ENCODE measurements around the gene NDRG2. TPM values are rescaled to one million over a fixed set of nuclear protein-coding genes. Genes with fewer than 3 reads are reported as not detected.

The NDRG2 gene
- total and polyA plus RNA-seq, 2 donors (not counting 1 experiment from before 2014, with no cell fraction given), result 0.32 to 0.50 TPM

- Histone ChIP-seq H3K27ac (ENCODE audit: insufficient read depth, low read length) (no peak overlapping the region), H3K9ac (ENCODE audit: insufficient read depth, low read length) (no peak overlapping the region), H2AFZ (ENCODE audit: low read length) (peak overlapping the region; percentile 73), H3K79me2 (ENCODE audit: control insufficient read depth, insufficient read depth, low read length) (no peaks in the 10 kb centered on the region), H3K4me1 (ENCODE audit: control insufficient read depth, extremely low read depth, insufficient read depth, low read length) (peaks cover 6% of the 10 kb centered on the region), H4K20me1 (ENCODE audit: control insufficient read depth, extremely low read depth, insufficient read depth, low read length) (no peaks in the 10 kb centered on the region), H3K36me3 (ENCODE audit: control insufficient read depth, insufficient read depth, low read length) (no peaks in the 10 kb centered on the region), H3K4me2 (ENCODE audit: extremely low read depth, insufficient read depth, low read length) (peak overlapping the region; percentile 17), H3K27me3 (ENCODE audit: control insufficient read depth, insufficient read depth, low read length) (peaks cover 11% of the 10 kb centered on the region), H3K9me3 (ENCODE audit: control insufficient read depth, insufficient read depth, low read depth, low read length) (no peaks in the 10 kb centered on the region), H3K4me3 (replicated peaks in 1 of 4; ENCODE audit: control extremely low read depth in 1 of 4, insufficient read depth in 1 of 4, low read depth in 3 of 4, low read length in 4 of 4) (peak overlapping the region in 2 of 4 experiments; percentile 73 to 74)
- DNase-seq (ENCODE audit: low read depth in 2 of 2), result no peak
- TF ChIP-seq EZH2 (IDR thresholded peaks at IDR 0.05; ENCODE audit: low read length, missing control alignments), result no peak
- no peak for TF ChIP-seq CTCF (conservative IDR thresholded peaks at IDR 0.05 in 1 of 2, IDR thresholded peaks at IDR 0.05 in 1 of 2; ENCODE audit: low read depth in 1 of 2, low read length in 2 of 2)
These were observed 53.2 kb downstream of the NDRG2 start for GRCh38 chr14:20971705-20972021.

GRCh38 chr14:20970983-20971704 is 53.7 kb downstream of the NDRG2 start:
- TF ChIP-seq EZH2 (IDR thresholded peaks at IDR 0.05; ENCODE audit: low read length, missing control alignments) (no peak), CTCF (conservative IDR thresholded peaks at IDR 0.05 in 1 of 2, IDR thresholded peaks at IDR 0.05 in 1 of 2; ENCODE audit: low read depth in 1 of 2, low read length in 2 of 2) (peak; percentile 93 to 97)
- H3K9me3 ChIP-seq (ENCODE audit: control insufficient read depth, insufficient read depth, low read depth, low read length), result no peaks in the 10 kb centered on the region
- H3K27ac ChIP-seq (ENCODE audit: insufficient read depth, low read length), result peak overlapping the region; percentile 6
- H3K4me3 ChIP-seq (replicated peaks in 1 of 4; ENCODE audit: control extremely low read depth in 1 of 4, insufficient read depth in 1 of 4, low read depth in 3 of 4, low read length in 4 of 4), result peak overlapping the region; percentile 73 to 78 (median 74)
- no peaks in the 10 kb centered on the region for H3K36me3 ChIP-seq (ENCODE audit: control insufficient read depth, insufficient read depth, low read length)
- peaks cover 11% of the 10 kb centered on the region for H3K27me3 ChIP-seq (ENCODE audit: control insufficient read depth, insufficient read depth, low read length)
- no peaks in the 10 kb centered on the region for H4K20me1 ChIP-seq (ENCODE audit: control insufficient read depth, extremely low read depth, insufficient read depth, low read length)
- DNase-seq (ENCODE audit: low read depth in 2 of 2), result peak; percentile 78 to 80
- H3K4me2 ChIP-seq (ENCODE audit: extremely low read depth, insufficient read depth, low read length), result peak overlapping the region; percentile 97
- peaks cover 6% of the 10 kb centered on the region for H3K4me1 ChIP-seq (ENCODE audit: control insufficient read depth, extremely low read depth, insufficient read depth, low read length)
- no peaks in the 10 kb centered on the region for H3K79me2 ChIP-seq (ENCODE audit: control insufficient read depth, insufficient read depth, low read length)
- H2AFZ ChIP-seq (ENCODE audit: low read length), result peak overlapping the region; percentile 99
- peak overlapping the region; percentile 21 for H3K9ac ChIP-seq (ENCODE audit: insufficient read depth, low read length)

DNA sequence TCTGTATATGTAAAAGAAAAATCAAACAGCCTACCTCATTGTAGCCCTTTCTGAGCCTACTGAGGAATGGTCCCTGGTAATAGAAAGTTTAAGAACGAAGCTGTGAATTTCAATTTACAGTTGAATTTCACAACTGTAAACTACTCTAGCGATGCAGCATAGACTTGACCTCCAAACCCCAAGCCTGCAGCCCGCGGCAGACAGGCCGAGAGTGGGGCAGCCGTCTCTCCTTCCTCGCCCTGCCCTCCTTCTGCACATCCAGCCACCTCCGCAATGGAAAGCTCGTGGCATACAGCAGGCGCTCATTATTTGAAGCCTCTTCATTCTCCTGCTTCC is 54.2 kb downstream of the NDRG2 start:
- H3K79me2 ChIP-seq (ENCODE audit: control insufficient read depth, insufficient read depth, low read length), result no peaks in the 10 kb centered on the region
- H3K27ac ChIP-seq (ENCODE audit: insufficient read depth, low read length), result no peak overlapping the region
- no peaks in the 10 kb centered on the region for H4K20me1 ChIP-seq (ENCODE audit: control insufficient read depth, extremely low read depth, insufficient read depth, low read length)
- H3K36me3 ChIP-seq (ENCODE audit: control insufficient read depth, insufficient read depth, low read length), result no peaks in the 10 kb centered on the region
- H3K4me1 ChIP-seq (ENCODE audit: control insufficient read depth, extremely low read depth, insufficient read depth, low read length), result peaks cover 6% of the 10 kb centered on the region
- peaks cover 11% of the 10 kb centered on the region for H3K27me3 ChIP-seq (ENCODE audit: control insufficient read depth, insufficient read depth, low read length)
- DNase-seq (ENCODE audit: low read depth in 2 of 2), result no peak
- H3K9ac ChIP-seq (ENCODE audit: insufficient read depth, low read length), result no peak overlapping the region
- peak overlapping the region; percentile 92 for H2AFZ ChIP-seq (ENCODE audit: low read length)
- H3K4me2 ChIP-seq (ENCODE audit: extremely low read depth, insufficient read depth, low read length), result peak overlapping the region; percentile 97
- TF ChIP-seq EZH2 (IDR thresholded peaks at IDR 0.05; ENCODE audit: low read length, missing control alignments), result no peak
- no peak for TF ChIP-seq CTCF (conservative IDR thresholded peaks at IDR 0.05 in 1 of 2, IDR thresholded peaks at IDR 0.05 in 1 of 2; ENCODE audit: low read depth in 1 of 2, low read length in 2 of 2)
- H3K4me3 ChIP-seq (replicated peaks in 1 of 4; ENCODE audit: control extremely low read depth in 1 of 4, insufficient read depth in 1 of 4, low read depth in 3 of 4, low read length in 4 of 4), result peak overlapping the region; percentile 73 to 78 (median 74)
- H3K9me3 ChIP-seq (ENCODE audit: control insufficient read depth, insufficient read depth, low read depth, low read length), result no peaks in the 10 kb centered on the region

Data from fibroblast of lung (primary cell).